SK-MEL-5 (cell line): ENCODE data around the gene ANKRD12. TPM values are rescaled to one million over a fixed set of nuclear protein-coding genes. Genes with fewer than 3 reads are reported as not detected.

Experiments
- small RNA-seq, 2 experiments: library from RNA; depleted of rRNA; stranded (forward); fragments of <200 nt; gene quantifications; one replicate each; pipeline ENCODE3, GENCODE V24; 2014
- total RNA-seq: library from RNA; depleted of rRNA; stranded (reverse); fragments of >200 nt; shearing (Covaris generic); gene quantifications from 2 replicates; pipeline ENCODE4 v1.2.3, GENCODE V29; 2014; rRNA removed

ANKRD12 gene
- total RNA-seq, 1 experiment from 2014 or later = 41.5 TPM

Small RNA genes lying within 50 kb of the gene (small RNA-seq; reads per million reads assigned to genes)
- 0 reads per million in 2 experiments for gene RF00019

Other genes with a start within 250 kb of the ANKRD12 start
- gene NDUFV2, start 34.1 kb upstream of the ANKRD12 start, total RNA-seq = 221 and 273 TPM in 2 replicates
- gene TWSG1, start 198.0 kb downstream of the ANKRD12 start, total RNA-seq = 12.9 and 14.4 TPM in 2 replicates